DOHH2 (cell line): ENCODE results near the gene PIAS1.

ENCODE experiments used
- H3F3A ChIP-seq: fragments of 200-600 bp; sonication (generic), shearing (Covaris generic); 2 replicates; pipeline ENCODE4 v1.6.0; 2016; ENCODE audit warnings: antibody characterized with exemption, mild to moderate bottlenecking; ENCODE audit not compliant: control insufficient read depth, insufficient read depth
- H3K27ac ChIP-seq: fragments of 200-600 bp; sonication (generic); 2 replicates; pipeline ENCODE4 v1.5.1; 2014; ENCODE audit warnings: low read depth, mild to moderate bottlenecking, low read length, moderate library complexity
- H3K27me3 ChIP-seq: fragments of 200-600 bp; sonication (generic); 2 replicates; pipeline ENCODE4 v1.6.1; 2014; ENCODE audit warnings: mild to moderate bottlenecking, low read length, mixed read lengths; ENCODE audit not compliant: control insufficient read depth
- H3K36me3 ChIP-seq: fragments of 200-600 bp; sonication (generic); 2 replicates; pipeline ENCODE4 v1.6.1; 2014; ENCODE audit warnings: mild to moderate bottlenecking, low read length, moderate library complexity, mixed read lengths; ENCODE audit not compliant: control insufficient read depth
- H3K4me1 ChIP-seq: fragments of 200-600 bp; sonication (generic); 2 replicates; pipeline ENCODE4 v1.6.1; 2014; ENCODE audit warnings: mild to moderate bottlenecking, low read length, mixed read lengths; ENCODE audit not compliant: control insufficient read depth
- H3K4me2 ChIP-seq: fragments of 200-600 bp; sonication (generic); 2 replicates; pipeline ENCODE4 v1.6.0; 2014; ENCODE audit warnings: mild to moderate bottlenecking, low read length, moderate library complexity
- H3K4me3 ChIP-seq: fragments of 200-600 bp; sonication (generic); 2 replicates; pipeline ENCODE4 v1.5.1; 2014; ENCODE audit warnings: mild to moderate bottlenecking, low read length, mixed read lengths
- H3K79me2 ChIP-seq: fragments of 200-600 bp; sonication (generic); 2 replicates; pipeline ENCODE4 v1.6.1; 2014; ENCODE audit warnings: mild to moderate bottlenecking, low read length, mixed read lengths; ENCODE audit not compliant: control insufficient read depth
- H3K9me2 ChIP-seq: fragments of 200-600 bp; sonication (generic); replicated peaks from 2 replicates; pipeline ENCODE4 v1.6.1; 2014; ENCODE audit warnings: mild to moderate bottlenecking, low read length, mixed read lengths; ENCODE audit not compliant: control insufficient read depth
- H3K9me3 ChIP-seq: fragments of 200-600 bp; sonication (generic); 2 replicates; pipeline ENCODE4 v1.6.1; 2014; ENCODE audit warnings: antibody characterized with exemption, low read length, mixed read lengths; ENCODE audit not compliant: control insufficient read depth, insufficient read depth
- H4K20me1 ChIP-seq: fragments of 200-600 bp; sonication (generic); 2 replicates; pipeline ENCODE4 v1.6.0; 2014; ENCODE audit warnings: low read depth, mild to moderate bottlenecking, antibody characterized with exemption, low read length, moderate library complexity; ENCODE audit not compliant: control insufficient read depth, insufficient read depth
- CTCF ChIP-seq: fragments of 200-600 bp; sonication (generic); IDR thresholded peaks from one replicate; pipeline ENCODE4 v1.5.1; 2014; ENCODE audit warnings: antibody characterized with exemption, mild to moderate bottlenecking, low read depth, low read length; ENCODE audit not compliant: poor library complexity, severe bottlenecking
- EZH2phosphoT487 ChIP-seq: fragments of 200-600 bp; sonication (generic); IDR thresholded peaks from 2 replicates; pipeline ENCODE4 v1.6.1; 2017; ENCODE audit warnings: borderline replicate concordance, mild to moderate bottlenecking, antibody characterized with exemption, low read length, moderate library complexity, mixed read lengths

Gene PIAS1

DNA sequence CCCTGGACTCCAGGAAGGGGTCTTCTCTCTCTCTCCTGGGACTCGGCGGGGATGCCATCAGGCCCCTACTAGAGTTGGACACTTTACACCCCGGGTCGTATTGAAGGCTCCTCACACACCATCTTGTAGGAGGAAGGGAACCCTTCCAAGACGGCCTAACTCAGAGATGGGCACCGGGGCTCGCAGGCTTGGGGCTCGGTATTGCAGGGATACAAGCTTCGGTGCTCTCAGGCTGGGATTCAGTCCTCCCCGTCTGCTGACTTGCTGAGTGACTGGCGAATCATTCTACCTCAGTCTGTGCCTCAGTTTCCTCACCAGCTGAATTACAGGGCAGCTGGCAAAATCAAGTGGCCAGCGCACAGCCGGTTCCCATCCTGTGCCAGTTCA is 151.4 kb downstream of the PIAS1 start:
- Histone ChIP-seq H3K27ac (no peak overlapping the region), H3K36me3 (peaks cover 10% of the 10 kb centered on the region), H3K4me2 (no peak overlapping the region), H3K9me3 (no peaks in the 10 kb centered on the region), H4K20me1 (peaks cover 2% of the 10 kb centered on the region; the same call in 1 of the 2 replicates), H3K4me3 (no peak overlapping the region), H3F3A (no peaks in the 10 kb centered on the region), H3K9me2 (no peaks in the 10 kb centered on the region), H3K79me2 (no peaks in the 10 kb centered on the region), H3K4me1 (peaks cover 18% of the 10 kb centered on the region), H3K27me3 (no peaks in the 10 kb centered on the region)
- no peak for TF ChIP-seq CTCF
- no peak for TF ChIP-seq EZH2phosphoT487

GRCh38 chr15:68205954-68206539 is 151.9 kb downstream of the PIAS1 start:
- H3K9me3 ChIP-seq, result no peaks in the 10 kb centered on the region
- no peaks in the 10 kb centered on the region for H3K27me3 ChIP-seq
- peaks cover 22% of the 10 kb centered on the region for H3K4me1 ChIP-seq
- no peak for TF ChIP-seq CTCF
- no peak for TF ChIP-seq EZH2phosphoT487
- H3K27ac ChIP-seq, result no peak overlapping the region
- no peak overlapping the region for H3K4me2 ChIP-seq
- H3K79me2 ChIP-seq, result no peaks in the 10 kb centered on the region
- H3K9me2 ChIP-seq, result no peaks in the 10 kb centered on the region
- H3F3A ChIP-seq, result no peaks in the 10 kb centered on the region
- H3K4me3 ChIP-seq, result no peak overlapping the region
- peaks cover 2% of the 10 kb centered on the region; the same call in 1 of the 2 replicates for H4K20me1 ChIP-seq
- peaks cover 10% of the 10 kb centered on the region for H3K36me3 ChIP-seq

DNA sequence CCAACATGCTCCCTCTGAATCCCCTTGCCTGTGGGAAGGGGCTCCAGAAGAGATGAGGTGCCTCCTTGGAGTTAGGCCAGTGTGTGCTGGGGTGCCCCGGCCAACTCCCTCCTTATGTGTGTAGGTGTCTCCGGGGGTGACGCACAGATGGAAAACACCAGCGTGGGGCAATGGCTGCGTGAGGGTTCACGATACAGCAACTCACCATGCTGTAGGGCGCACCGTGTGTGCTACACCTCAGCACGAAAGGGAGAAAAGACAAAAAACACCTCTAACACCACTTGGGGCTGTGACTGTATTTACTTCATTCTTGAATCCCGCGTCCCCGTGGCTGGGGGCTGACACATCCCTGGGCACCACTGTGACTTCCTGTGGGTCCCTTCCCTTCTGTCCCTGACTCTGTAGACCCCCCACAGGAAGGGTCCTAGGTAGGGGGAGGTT is 152.6 kb downstream of the PIAS1 start:
- no peaks in the 10 kb centered on the region for H3K27me3 ChIP-seq

More for the DNA sequence above, 152.6 kb downstream of the PIAS1 start:
- H3K79me2 ChIP-seq, result no peaks in the 10 kb centered on the region
- H3K9me3 ChIP-seq, result no peaks in the 10 kb centered on the region
- no peak overlapping the region for H3K4me3 ChIP-seq
- TF ChIP-seq EZH2phosphoT487 (no peak), CTCF (no peak)
- peaks cover 24% of the 10 kb centered on the region for H3K4me1 ChIP-seq
- peaks cover 2% of the 10 kb centered on the region; the same call in 1 of the 2 replicates for H4K20me1 ChIP-seq
- no peak overlapping the region for H3K4me2 ChIP-seq
- peaks cover 16% of the 10 kb centered on the region for H3K36me3 ChIP-seq
- no peaks in the 10 kb centered on the region for H3K9me2 ChIP-seq
- H3K27ac ChIP-seq, result no peak overlapping the region
- no peaks in the 10 kb centered on the region for H3F3A ChIP-seq
